ENCODE measurements around the gene HCN4. TPM values are rescaled to one million over a fixed set of nuclear protein-coding genes. Genes with fewer than 3 reads are reported as not detected.

HCN4 gene
- polyA plus RNA-seq, 3 donors, result 0.87 to 1.2 (median 1.1) TPM

- DNase-seq (ENCODE audit: extremely low read depth in 1 of 11, low read depth in 9 of 11, low spot score in 4 of 11), result no peak
These were observed 86.0 kb downstream of the HCN4 start for GRCh38 chr15:73282567-73283365.

GRCh38 chr15:73275862-73276261 is 92.9 kb downstream of the HCN4 start:
- DNase-seq (ENCODE audit: extremely low read depth in 1 of 11, low read depth in 9 of 11, low spot score in 4 of 11), result no peak

- peak; percentile 29 to 54 (median 41) for DNase-seq (ENCODE audit: extremely low read depth in 1 of 11, low read depth in 9 of 11, low spot score in 4 of 11)
These were observed 95.4 kb downstream of the HCN4 start for GRCh38 chr15:73273181-73274002.

- no peak for DNase-seq (ENCODE audit: extremely low read depth in 1 of 11, low read depth in 9 of 11, low spot score in 4 of 11)
These were observed 98.2 kb downstream of the HCN4 start for GRCh38 chr15:73270366-73271097.

Other genes with a start within 250 kb of the HCN4 start
- gene REC114, start 74.2 kb upstream of the HCN4 start, polyA plus RNA-seq (ENCODE audit: insufficient read length in 3 of 3), result under 1 TPM in 1 of 3 donors, not detected in 2; 0.30 TPM

All from renal cortex interstitium (tissue), 11 donors.